GM08714 (cell line): ENCODE data around the gene GAGE12J.
"Not testable (repeated sequence)": the region's sequence is repeated elsewhere in the genome, so short reads cannot be mapped to it uniquely, and the experiment has no call there.

Source experiments
- H3K4me3 ChIP-seq: fragments of 200-500 bp; sonication (Bioruptor generic); 2 replicates; pipeline ENCODE4 v1.5.1; 2014; ENCODE audit warnings: mild to moderate bottlenecking, low read length, inconsistent platforms
- ZNF274 ChIP-seq: IDR thresholded peaks from 2 replicates; pipeline ENCODE4 v1.6.1; 2012; ENCODE audit warnings: mild to moderate bottlenecking, low read depth, low read length

Gene GAGE12J

GRCh38 chrX:49321737-49322136 is at the start of gene GAGE12J:
TSS of gene GAGE12J (plus strand) at chrX:49322037. CDS start at chrX:49323194, 1,157 bp downstream.
- H3K4me3 ChIP-seq = not testable (repeated sequence)

GRCh38 chrX:49272421-49272820 is 49.4 kb upstream of the GAGE12J start:
- no peak for TF ChIP-seq ZNF274
- H3K4me3 ChIP-seq = no peak overlapping the region

GRCh38 chrX:49273181-49273727 is 48.6 kb upstream of the GAGE12J start:
- no peak overlapping the region for H3K4me3 ChIP-seq

GRCh38 chrX:49276207-49276606 is 45.6 kb upstream of the GAGE12J start:
- no peak for TF ChIP-seq ZNF274
- no peak overlapping the region for H3K4me3 ChIP-seq

More at GRCh38 chrX:49273181-49273727, 48.6 kb upstream of the GAGE12J start:
- TF ChIP-seq ZNF274 = no peak

GRCh38 chrX:49276671-49277534 is 44.9 kb upstream of the GAGE12J start:
- TF ChIP-seq ZNF274 = no peak
- no peak overlapping the region for H3K4me3 ChIP-seq

GRCh38 chrX:49277535-49277830 is 44.4 kb upstream of the GAGE12J start:
- no peak for TF ChIP-seq ZNF274
- no peak overlapping the region for H3K4me3 ChIP-seq

- no peak for TF ChIP-seq ZNF274
- no peak overlapping the region for H3K4me3 ChIP-seq
Measured at GRCh38 chrX:49278081-49278480, 43.8 kb upstream of the GAGE12J start.

- H3K4me3 ChIP-seq = no peak overlapping the region
- no peak for TF ChIP-seq ZNF274
Measured at GRCh38 chrX:49282647-49283011, 39.2 kb upstream of the GAGE12J start.

- H3K4me3 ChIP-seq = no peak overlapping the region
- TF ChIP-seq ZNF274 = no peak
Measured at GRCh38 chrX:49284212-49284611, 37.6 kb upstream of the GAGE12J start.

GRCh38 chrX:49286136-49286535 is 35.7 kb upstream of the GAGE12J start:
- no peak for TF ChIP-seq ZNF274

GRCh38 chrX:49286581-49286980 is 35.3 kb upstream of the GAGE12J start:
- H3K4me3 ChIP-seq = no peak overlapping the region
- no peak for TF ChIP-seq ZNF274

More at GRCh38 chrX:49286136-49286535, 35.7 kb upstream of the GAGE12J start:
- no peak overlapping the region for H3K4me3 ChIP-seq

GRCh38 chrX:49287665-49288064 is 34.2 kb upstream of the GAGE12J start:
- no peak for TF ChIP-seq ZNF274
- no peak overlapping the region for H3K4me3 ChIP-seq

GRCh38 chrX:49290215-49290614 is 31.6 kb upstream of the GAGE12J start:
- H3K4me3 ChIP-seq = no peak overlapping the region
- no peak for TF ChIP-seq ZNF274

GRCh38 chrX:49291615-49292337 is 30.1 kb upstream of the GAGE12J start:
- no peak for TF ChIP-seq ZNF274
- no peak overlapping the region for H3K4me3 ChIP-seq
